IPS-NIHi7 (cell line): Measurements from ENCODE around the gene KDM4C.
"Not testable (repeated sequence)": the region's sequence is repeated elsewhere in the genome, so short reads cannot be mapped to it uniquely, and the experiment has no call there.

ENCODE experiments used
- DNase-seq: peaks from one replicate; pipeline ENCODE4 v3.0.0; 2012; ENCODE audit warnings: mixed read lengths; ENCODE audit errors: extremely low spot score

Gene KDM4C

DNA sequence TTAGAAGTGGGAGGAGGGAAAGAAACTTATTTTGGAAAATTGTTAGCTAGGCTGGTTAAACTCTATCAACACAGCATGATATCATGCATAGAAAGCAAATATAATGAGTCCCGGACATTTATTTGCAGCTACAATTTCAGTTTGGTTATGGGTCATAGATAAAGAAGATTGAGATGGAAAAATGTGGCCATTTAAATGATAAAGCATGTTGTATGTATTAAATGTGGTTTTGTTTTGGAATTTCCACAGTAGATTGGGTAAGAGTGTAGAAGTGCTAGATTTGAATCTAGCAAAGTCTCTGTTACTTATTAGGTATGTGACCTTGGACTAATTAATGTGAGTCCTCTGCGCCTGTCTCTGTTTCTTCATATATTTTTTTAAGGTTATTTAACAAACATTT is 217.4 kb downstream of the KDM4C start:
- DNase-seq = no peak

DNA sequence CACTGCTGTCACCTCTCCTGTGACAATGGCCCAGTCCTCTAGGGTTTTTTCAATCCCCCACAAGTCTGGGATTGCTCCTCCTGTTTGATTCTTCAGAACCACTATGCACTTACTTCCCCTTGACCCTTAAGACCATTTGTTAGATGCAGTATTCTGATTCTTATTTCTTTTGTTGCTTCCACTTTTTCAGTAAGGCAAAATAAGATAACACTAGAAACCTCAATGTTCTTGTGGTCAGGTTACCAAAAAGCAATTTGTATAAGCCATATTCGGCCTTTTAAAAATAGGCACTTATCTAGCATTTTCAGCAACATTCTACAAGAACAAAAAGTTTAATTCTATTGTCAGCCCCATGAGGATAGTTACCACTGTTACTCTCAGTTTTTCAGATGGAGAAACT is 220.0 kb downstream of the KDM4C start:
- no peak for DNase-seq

DNA sequence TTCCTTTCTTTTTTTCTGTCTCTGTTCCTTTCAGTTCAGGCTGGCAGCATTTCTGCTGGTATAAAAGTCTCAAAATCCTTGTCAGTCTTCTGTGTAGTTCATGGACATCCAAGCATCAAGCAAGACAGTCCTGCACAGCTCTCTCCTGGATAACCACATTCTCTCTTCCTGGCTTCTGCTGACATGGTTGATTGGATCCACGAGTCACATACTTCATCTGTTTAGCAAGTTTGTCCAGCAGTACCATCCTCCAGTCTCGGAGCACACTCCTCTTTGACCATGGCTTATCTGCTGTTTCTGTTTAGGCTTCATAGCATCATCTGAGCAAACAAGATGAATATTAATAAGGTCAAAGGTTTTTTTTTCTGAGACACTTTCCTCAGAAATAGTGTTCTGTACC is 220.8 kb downstream of the KDM4C start:
- DNase-seq = no peak

DNA sequence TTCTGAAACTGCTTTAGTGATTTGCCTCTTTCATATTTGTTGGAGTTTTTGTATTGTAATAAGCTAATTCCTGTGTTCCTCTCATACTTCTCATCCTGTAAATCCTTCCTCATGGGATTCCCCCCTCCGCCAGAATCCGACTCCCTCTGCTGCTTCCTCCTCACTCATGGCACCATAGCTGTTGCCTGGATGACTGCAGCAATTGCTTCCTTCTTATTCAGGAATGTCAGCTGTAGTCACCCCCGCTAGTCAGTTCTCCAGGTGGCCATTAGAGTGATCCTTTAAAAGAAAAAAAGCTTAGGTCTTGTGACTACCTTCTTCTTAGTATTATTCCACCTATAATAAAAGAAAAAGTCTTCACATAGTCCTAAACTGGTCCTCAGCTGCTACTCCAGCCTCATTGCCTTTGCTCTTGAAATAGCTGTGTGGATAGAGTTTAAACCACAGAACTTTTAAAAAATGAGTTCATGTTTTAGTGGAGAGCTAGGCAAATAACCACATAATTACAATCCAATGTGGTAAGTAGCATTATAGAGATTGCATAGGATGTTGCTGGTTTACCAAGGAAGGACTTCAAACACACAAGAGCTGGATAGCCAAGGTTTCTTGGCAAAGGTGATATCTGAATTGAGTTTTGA is 227.3 kb downstream of the KDM4C start:
- DNase-seq = peak; percentile 58

DNA sequence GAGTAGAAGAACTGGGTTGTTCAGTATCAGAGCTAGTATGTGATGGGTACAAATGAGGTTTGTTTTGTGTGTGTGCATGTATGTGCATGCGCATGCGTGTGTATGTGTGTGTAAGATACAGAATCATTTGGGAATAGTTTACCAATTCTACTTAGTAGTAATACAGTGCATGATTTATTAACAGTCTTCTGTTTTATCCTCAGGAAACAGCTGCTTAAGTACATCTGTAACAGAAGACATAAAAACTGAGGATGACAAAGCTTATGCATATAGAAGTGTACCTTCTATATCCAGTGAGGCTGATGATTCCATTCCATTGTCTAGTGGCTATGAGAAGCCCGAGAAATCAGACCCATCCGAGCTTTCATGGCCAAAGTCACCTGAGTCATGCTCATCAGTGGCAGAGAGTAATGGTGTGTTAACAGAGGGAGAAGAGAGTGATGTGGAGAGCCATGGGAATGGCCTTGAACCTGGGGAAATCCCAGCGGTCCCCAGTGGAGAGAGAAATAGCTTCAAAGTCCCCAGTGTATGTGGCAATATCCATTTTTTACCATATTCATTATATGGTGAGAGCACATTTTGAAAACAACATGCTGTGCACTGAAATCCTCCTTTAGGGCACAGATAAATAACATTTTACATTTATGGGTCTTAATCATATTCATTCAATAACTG is 228.5 kb downstream of the KDM4C start:
- DNase-seq = no peak

DNA sequence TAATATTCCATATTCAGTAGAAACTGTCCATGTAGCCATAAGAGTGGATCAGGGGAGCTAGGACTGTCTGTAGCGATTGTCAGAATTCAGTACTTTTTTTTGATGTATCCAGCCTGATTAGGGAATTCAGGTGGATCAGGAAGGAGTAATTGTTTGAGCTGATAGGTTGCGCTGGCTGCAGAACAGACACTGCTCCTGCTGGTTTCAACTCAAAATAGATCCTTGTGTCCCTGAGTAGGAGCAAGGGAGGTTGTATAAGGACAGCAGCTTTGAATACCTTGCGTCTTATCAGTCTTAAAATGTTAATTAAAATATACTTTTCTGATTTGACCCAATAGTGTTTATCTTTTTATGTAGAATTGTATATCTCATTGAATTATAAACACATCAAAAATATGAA is 229.6 kb downstream of the KDM4C start:
- no peak for DNase-seq

DNA sequence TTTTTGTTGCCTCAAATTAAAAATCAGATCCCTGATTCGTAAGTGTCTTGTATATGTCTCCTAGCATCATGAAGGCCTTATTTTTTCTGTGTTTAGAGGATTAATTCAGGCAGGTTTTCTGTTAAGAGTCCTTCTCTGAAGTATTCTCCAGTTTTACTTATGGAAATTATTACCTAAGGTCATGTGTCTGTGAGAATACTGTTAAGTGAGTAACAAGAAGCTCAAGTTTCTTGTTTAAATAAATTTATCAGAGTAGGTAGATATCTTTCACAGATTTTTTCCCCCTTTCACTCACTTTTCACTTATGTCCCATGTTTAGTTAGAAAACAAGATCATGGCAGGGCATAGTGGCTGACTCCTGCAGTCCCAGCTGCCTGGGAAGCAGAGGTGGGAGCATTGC is 233.6 kb downstream of the KDM4C start:
- no peak for DNase-seq

DNA sequence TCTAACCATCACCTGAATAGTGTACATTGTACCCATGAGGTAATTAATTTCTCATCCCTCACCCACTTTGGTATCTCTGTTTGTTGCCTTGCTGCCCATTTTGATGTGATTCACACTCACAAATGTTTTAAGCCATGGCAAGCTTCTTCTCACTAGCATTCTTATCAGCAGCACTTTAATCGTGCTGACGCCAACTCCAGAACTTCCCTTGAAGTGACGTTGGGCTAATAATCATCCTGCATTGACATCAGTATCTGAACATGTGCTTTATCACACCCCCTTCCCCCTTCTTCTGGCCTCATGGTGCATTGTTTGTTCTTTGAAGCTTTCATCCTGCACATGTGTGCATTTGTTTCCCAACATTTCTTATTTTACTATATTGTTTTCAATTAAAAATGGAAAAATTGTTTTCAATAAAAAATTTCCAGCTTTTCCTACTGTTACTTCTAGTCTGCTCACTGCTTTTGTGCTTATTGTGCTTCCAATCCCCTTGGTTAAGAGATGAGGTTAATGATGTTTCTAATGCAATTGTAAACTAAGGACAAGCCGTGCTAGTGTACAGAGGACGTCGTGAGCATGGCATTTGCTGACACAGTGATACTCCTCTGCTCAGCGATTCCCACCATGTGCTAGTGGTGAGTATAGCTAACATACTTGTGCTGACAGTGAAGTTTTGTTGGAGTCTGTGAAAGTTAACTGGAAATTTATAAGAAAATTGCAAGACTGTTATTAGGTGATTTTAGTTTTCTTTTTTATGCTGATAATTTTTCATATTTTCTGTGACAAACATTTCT is 238.5 kb downstream of the KDM4C start:
- DNase-seq = no peak

DNA sequence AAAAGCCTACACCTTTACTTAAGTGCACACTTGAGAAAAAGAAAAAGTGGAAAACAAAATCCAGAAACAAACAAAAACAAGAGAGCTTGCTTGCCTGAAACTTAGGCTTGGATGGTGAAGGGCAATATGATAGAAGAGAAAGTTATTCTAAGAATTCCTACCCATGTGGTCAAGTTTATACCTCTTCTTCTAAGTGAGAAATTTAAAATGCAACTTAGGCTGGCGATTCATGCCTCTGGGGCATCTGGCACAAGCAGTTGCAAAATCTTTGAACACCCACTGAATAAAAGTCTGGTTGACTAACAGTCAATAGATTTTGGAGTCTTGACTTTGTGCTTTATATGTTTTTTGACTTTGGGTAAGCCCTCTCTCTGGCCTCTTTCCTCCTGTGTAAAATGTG is 239.6 kb downstream of the KDM4C start:
- no peak for DNase-seq

DNA sequence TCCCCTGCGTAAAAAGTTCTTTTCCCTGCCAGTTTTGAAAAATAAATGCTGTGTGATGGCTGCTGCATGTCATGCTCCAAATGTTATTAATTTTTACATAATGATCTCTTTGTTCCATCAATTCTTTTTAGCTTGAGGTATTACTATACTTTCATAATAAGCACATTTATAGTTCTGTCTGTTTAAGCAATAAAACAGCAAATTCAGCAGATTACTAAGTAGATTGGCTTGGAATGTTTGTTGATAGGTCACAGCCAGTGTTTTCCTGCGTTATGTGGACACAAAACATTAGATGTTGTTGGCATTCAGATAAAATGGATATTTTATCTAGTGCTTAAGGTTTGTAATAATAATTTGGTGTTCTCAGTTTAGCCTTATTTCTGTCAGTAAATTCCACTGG is 242.0 kb downstream of the KDM4C start:
- no peak for DNase-seq

DNA sequence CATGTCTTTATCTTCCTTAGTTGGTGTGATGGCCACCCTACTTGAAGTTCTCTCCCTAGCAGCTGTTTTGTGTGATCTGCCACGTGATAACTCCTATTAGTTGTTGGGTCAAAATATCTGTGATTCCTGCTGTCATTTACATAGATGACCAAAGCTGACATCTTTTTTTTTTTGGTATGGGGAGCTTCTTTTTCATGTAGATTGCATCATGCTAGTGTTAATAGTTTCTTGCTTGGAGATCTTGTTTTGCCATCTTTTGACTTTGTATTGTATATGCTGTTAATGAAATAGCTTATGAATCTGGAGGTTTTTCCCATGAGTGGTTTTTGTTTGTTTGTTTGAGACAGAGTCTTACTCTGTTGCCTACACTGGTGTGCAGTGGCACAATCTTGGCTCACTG is 243.8 kb downstream of the KDM4C start:
- no peak for DNase-seq

DNA sequence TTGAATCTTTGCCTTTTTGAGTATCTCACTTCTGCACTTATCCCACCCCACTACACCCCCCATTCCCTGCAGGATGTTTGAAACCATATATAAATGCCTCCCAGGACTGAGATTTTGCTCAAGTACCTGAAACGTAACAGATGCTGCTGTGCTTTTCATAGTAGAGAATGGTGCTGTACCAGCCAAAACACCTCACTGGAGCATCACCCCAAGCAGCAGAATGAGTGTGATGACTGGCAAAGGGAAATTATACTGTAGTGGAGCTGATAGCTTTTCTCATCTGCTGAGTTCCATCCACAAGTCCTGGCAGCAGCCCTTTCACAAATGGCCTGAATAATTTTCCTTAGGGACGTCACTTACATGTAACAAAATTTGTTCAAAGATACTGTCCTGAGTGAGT is 246.1 kb downstream of the KDM4C start:
- no peak for DNase-seq

DNA sequence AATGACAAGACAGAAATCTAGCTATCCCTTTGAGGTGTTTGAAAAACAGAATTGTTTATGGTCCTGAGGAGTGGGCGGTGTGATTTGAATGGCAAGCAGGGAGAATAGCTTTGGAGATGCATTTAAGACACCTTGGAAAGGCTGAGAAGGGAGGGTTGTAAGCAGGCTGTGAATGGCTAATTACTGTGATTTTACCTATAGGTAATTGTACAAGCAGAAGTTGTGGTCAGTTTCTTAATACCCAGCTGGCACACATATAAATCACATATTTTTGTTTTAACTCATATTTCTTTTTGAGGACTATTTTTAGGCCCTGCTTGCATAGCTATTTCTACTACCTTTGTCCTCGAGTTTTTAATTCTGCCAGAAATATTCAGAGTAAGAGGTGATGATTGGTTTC is 248.6 kb downstream of the KDM4C start:
- DNase-seq = no peak

DNA sequence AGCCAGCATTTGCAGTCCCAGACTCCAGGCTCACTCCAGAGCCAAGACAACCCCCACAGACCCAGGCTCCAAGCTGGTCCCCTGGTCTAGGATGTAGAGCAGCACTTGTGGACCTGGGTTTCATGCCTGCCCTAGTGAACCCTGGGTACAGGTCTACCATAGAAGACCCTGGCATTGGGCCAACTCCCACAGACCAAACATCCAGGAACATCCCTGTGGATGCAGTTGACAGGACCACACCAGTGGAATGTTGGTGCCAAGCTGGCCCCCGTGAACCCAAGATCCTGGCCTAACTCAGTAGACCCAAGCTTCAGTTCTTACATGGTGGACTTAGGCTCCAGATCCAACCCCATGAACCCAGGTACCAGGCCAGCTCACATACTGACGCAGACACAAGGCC is 250.6 kb downstream of the KDM4C start:
- DNase-seq = no peak

DNA sequence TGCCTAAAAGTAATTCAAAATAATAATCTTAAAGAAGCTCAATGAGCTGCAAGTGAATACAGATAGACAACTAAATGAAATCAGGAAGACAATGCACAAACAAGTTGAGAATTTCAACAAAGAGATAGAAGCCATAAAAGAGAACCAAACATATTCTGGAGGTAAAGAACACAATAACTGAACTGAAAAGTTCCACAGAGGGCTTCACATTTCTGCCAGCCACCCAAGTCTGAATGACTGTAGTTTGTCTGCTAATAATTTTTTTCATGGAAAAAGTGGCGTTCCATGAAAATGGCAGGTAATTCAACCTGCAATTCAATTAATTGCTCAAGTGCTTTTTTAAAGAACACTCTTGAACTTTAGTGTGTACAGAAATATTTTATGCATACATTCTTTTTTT is 251.3 kb downstream of the KDM4C start:
- no peak for DNase-seq

DNA sequence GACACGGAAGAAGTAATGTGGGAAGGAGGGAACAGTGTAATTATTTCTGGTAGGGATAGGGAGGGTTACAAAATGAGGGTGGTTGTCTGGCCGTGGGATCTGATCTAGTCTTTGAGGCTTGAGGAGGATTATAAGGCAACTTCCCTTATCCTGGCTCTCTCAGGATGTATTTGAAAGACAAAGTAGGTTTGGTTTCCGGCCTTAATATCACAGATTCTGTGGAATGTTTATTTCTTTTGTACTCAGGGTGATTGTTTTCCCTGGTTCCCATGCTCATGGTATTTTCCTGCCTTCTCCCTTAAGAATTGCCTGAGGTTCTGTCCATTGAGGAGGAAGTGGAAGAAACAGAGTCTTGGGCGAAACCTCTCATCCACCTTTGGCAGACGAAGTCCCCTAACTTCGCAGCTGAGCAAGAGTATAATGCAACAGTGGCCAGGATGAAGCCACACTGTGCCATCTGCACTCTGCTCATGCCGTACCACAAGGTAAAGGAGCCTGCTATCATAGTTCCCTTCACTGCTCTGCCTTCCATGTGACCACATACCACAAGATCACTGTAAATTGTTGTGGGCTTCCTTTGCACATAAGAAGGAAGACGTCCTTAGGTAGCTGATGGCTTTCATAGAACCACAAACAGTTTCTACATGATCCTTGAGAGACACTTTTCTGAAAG is 253.8 kb downstream of the KDM4C start:
- no peak for DNase-seq

DNA sequence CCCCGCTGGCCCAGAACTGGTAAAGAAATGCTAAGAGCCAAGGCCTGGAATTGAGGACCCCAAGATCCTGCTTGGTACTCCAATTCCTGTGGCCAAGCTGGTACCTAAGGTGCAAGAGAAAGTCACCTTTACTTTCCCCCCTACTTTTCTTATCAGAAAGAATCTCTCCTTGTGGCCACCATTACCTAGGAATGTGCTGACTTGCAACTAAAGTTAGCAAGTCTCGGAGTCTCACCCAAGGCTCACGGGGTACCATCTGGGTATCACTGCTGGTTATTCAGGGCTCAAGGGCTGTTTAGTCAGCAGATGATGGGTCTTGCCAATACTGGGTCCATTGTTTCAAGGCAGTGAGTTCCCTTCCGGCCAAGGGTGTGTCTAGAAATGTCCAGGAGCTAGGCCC is 270.2 kb downstream of the KDM4C start:
- no peak for DNase-seq

DNA sequence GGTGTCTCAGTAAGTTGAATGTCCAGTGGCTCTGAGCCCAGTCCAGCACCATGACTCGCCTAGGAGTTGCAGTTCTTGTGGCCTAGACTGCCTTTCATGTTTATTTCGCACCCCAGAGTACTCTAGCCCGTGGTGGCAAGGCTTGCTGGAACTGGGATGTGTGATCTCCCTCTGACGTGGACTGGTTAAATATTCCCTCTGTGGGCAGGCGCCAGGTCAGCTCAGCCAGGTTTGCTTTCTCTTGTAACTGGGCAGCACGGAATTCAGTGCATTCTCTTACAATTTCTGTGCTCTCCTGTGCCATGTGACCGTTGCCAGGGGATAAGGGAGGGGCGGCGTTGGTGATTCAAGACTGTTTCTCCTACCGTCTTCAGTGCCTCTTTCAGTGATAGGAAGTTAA is 270.8 kb downstream of the KDM4C start:
- no peak for DNase-seq

DNA sequence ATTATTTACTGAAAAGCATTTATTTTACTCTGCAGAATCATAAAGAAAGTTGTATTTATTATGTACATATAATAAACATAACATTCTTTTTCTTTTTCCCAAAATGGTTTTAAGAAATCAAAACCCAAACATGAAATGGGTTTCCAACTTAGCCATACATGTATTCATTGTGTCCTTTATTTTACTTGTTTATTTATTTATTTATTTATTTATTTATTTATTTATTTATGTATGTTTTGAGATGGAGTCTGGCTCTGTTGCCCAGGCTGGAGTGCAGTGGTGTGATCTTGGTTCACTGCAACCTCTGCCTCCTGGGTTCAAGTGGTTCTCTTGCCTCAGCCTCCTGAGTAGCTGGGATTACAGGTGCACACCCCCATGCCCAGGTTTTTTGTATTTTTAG is 273.2 kb downstream of the KDM4C start:
- not testable (repeated sequence) for DNase-seq

DNA sequence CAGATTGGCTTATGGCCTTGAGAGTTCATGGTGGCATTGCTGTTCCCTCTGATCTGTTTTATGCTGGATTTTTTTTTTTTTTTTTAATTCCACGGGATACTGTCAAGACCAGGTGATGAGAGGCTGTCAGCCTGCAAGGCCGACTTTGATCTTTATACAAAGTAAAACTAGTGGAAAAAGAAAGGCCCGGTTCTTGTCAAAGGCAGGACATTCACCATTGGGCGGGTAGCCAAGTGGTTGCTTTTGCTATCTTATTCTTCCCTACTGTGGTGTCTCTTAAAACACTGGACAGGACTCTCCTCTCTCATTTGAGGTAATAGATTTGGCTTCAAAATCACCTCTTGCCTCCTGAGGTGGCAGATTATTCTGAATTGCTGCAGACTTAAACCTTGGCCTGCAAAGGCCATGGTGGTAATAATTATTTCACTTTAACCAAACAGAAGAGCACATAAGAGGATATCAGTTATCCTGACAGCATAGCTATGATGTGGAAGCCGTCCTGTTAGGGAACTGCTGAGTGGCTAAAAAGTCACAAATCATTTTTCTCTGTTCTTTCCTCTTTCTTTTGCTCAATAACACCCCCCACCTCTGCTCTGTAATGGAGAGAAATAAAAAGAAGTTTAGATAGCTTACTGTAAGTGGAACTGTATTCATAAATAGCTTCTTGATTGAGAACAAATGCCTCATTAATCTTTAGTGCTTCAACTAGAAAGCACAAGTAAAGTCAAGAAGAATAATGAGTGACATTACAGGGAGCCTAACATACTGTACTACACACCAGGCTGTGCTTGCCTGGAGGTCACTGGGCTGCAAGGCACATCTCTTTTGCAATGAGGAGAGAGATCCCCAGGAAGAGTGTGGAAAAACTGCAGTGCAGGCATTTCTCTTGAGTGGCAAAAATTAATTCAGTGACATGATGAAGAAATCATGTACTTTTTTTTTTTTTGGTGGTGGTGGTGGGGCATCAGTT is 275.6 kb downstream of the KDM4C start:
- DNase-seq = no peak

DNA sequence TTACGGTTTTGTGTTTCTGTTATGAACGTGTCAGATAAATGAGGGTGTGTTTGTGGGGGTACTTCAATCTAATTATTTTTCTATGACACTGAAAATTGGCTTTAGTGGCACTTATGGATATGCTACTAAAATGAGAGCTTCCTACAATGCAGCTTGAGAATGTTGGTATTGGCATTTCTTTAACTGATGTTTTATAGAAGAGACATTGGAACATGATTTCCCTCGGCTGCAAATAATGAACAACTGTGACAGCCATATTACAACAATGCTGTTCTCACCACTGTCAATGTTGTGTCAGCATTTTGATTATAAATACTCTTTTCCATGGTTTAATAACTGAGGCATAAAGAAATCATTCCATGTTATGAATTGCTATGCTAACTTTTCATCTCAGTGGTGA is 279.4 kb downstream of the KDM4C start:
- no peak for DNase-seq
